ENCODE data around the gene SNN. TPM values are rescaled to one million over a fixed set of nuclear protein-coding genes. Genes with fewer than 3 reads are reported as not detected.

Gene SNN
- polyA plus RNA-seq, 1 donor from 2014 or later, result 176 TPM

DNA sequence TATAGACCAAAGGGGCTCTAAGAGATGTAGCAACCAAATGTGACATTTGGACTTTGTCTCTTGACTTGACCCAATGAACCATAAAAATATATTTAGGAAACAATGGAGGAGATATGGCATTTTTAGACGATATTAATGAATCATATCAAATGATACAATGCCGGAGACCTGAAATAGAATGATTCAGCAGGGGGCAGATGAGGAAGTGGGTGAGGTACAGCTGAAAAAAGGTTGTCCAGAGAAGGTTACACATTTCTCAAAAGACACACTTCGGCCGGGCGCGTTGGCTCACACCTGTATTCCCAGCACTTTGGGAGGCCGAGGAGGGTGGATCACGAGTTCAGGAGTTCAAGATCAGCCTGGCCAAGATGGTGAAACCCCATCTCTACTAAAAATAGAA is 16.5 kb upstream of the SNN start:
- H3K4me2 ChIP-seq (ENCODE audit: low read length), result no peak overlapping the region
- no peak overlapping the region for H3K27ac ChIP-seq (ENCODE audit: low read length)
- no peaks in the 10 kb centered on the region for H4K20me1 ChIP-seq (ENCODE audit: insufficient read depth)
- no peaks in the 10 kb centered on the region for H3K9me3 ChIP-seq (ENCODE audit: low read length)
- no peak overlapping the region for H3K4me3 ChIP-seq (ENCODE audit: low read length)
- no peak for TF ChIP-seq SMC3 (conservative IDR thresholded peaks at IDR 0.05; ENCODE audit: poor library complexity)
- H3F3A ChIP-seq (ENCODE audit: insufficient read depth, low read length, poor library complexity, severe bottlenecking), result no peaks in the 10 kb centered on the region
- no peaks in the 10 kb centered on the region for H3K36me3 ChIP-seq (ENCODE audit: insufficient read depth, low read length)
- no peaks in the 10 kb centered on the region for H3K9me2 ChIP-seq (ENCODE audit: insufficient read depth, low read length)
- H3K9ac ChIP-seq (ENCODE audit: low read length), result no peak overlapping the region
- no peak overlapping the region for H2AFZ ChIP-seq (ENCODE audit: low read depth, low read length)
- H3K27me3 ChIP-seq (ENCODE audit: insufficient read depth, low read depth, low read length), result no peaks in the 10 kb centered on the region
- no peaks in the 10 kb centered on the region for H3K79me2 ChIP-seq (replicated peaks; ENCODE audit: insufficient read depth, low read length)

DNA sequence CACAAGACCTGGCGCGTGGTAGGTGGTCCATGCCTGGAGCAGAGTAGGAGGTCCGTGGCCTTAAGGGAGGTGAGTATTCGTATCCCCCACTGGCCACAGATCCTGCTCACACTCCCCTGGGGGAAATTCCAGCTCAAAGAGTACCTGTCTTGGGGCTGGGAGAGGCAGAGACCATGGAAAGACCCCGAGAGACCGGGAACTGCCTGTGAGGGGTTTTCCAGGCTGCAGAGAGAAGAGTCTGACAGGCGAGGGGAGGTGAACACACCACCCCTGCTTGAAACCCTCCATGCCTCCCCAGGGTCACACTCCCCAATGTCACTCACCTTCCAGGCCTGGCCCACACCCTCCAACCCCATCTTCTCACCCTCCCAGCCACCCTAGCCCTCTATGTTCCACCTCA is 12.6 kb upstream of the SNN start:
- TF ChIP-seq, protein P1, sequence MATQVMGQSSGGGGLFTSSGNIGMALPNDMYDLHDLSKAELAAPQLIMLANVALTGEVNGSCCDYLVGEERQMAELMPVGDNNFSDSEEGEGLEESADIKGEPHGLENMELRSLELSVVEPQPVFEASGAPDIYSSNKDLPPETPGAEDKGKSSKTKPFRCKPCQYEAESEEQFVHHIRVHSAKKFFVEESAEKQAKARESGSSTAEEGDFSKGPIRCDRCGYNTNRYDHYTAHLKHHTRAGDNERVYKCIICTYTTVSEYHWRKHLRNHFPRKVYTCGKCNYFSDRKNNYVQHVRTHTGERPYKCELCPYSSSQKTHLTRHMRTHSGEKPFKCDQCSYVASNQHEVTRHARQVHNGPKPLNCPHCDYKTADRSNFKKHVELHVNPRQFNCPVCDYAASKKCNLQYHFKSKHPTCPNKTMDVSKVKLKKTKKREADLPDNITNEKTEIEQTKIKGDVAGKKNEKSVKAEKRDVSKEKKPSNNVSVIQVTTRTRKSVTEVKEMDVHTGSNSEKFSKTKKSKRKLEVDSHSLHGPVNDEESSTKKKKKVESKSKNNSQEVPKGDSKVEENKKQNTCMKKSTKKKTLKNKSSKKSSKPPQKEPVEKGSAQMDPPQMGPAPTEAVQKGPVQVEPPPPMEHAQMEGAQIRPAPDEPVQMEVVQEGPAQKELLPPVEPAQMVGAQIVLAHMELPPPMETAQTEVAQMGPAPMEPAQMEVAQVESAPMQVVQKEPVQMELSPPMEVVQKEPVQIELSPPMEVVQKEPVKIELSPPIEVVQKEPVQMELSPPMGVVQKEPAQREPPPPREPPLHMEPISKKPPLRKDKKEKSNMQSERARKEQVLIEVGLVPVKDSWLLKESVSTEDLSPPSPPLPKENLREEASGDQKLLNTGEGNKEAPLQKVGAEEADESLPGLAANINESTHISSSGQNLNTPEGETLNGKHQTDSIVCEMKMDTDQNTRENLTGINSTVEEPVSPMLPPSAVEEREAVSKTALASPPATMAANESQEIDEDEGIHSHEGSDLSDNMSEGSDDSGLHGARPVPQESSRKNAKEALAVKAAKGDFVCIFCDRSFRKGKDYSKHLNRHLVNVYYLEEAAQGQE (IDR thresholded peaks at IDR 0.05; ENCODE audit: borderline replicate concordance), result no peak
- TF ChIP-seq TAF1 (IDR thresholded peaks at IDR 0.05; ENCODE audit: low read depth) (no peak), SMC3 (conservative IDR thresholded peaks at IDR 0.05; ENCODE audit: poor library complexity) (no peak), MXI1 (conservative IDR thresholded peaks at IDR 0.05; ENCODE audit: poor library complexity, severe bottlenecking) (no peak), EP300 (conservative IDR thresholded peaks at IDR 0.05; ENCODE audit: poor library complexity, severe bottlenecking) (no peak), RAD21 (conservative IDR thresholded peaks at IDR 0.05) (no peak), POLR2AphosphoS5 (IDR thresholded peaks at IDR 0.05) (no peak), EZH2 (IDR thresholded peaks at IDR 0.05; ENCODE audit: borderline replicate concordance, insufficient read depth, low read length, poor library complexity, severe bottlenecking) (no peak)
- TF ChIP-seq, protein P2, sequence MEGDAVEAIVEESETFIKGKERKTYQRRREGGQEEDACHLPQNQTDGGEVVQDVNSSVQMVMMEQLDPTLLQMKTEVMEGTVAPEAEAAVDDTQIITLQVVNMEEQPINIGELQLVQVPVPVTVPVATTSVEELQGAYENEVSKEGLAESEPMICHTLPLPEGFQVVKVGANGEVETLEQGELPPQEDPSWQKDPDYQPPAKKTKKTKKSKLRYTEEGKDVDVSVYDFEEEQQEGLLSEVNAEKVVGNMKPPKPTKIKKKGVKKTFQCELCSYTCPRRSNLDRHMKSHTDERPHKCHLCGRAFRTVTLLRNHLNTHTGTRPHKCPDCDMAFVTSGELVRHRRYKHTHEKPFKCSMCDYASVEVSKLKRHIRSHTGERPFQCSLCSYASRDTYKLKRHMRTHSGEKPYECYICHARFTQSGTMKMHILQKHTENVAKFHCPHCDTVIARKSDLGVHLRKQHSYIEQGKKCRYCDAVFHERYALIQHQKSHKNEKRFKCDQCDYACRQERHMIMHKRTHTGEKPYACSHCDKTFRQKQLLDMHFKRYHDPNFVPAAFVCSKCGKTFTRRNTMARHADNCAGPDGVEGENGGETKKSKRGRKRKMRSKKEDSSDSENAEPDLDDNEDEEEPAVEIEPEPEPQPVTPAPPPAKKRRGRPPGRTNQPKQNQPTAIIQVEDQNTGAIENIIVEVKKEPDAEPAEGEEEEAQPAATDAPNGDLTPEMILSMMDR (IDR thresholded peaks at IDR 0.05; ENCODE audit: poor library complexity, severe bottlenecking), result no peak
- no peak overlapping the region for H3K4me3 ChIP-seq (ENCODE audit: low read length)

DNA sequence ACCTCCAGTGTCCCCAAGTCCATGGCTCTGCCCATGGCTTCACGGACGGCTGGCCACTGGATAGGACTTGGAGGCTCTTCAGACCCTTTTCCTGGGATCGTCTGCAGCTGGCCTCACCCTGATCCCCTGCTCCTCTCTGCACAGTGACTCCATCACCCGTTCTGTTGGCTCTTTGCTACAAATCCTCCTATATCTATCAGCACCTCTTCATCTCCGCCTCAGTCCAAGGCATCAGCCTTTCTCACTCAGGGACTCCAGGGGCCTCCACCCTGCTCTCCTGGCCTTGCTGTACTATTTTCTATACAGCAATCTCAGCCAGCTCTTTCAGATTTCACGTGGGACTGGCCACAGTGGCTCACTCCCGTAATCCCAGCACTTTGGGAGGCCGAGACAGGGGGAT is 10.7 kb upstream of the SNN start:
- Histone ChIP-seq H3K9me3 (ENCODE audit: low read length) (no peaks in the 10 kb centered on the region), H3K36me3 (ENCODE audit: insufficient read depth, low read length) (no peaks in the 10 kb centered on the region)
- no peak for TF ChIP-seq RAD21 (conservative IDR thresholded peaks at IDR 0.05)
- no peak for TF ChIP-seq EP300 (conservative IDR thresholded peaks at IDR 0.05; ENCODE audit: poor library complexity, severe bottlenecking)
- no peak for TF ChIP-seq TAF1 (IDR thresholded peaks at IDR 0.05; ENCODE audit: low read depth)
- TF ChIP-seq SMC3 (conservative IDR thresholded peaks at IDR 0.05; ENCODE audit: poor library complexity), result no peak
- TF ChIP-seq, protein P2 (IDR thresholded peaks at IDR 0.05; ENCODE audit: poor library complexity, severe bottlenecking), result no peak
- no peak for TF ChIP-seq POLR2AphosphoS5 (IDR thresholded peaks at IDR 0.05)
- no peak for TF ChIP-seq MXI1 (conservative IDR thresholded peaks at IDR 0.05; ENCODE audit: poor library complexity, severe bottlenecking)
- TF ChIP-seq, protein P1 (IDR thresholded peaks at IDR 0.05; ENCODE audit: borderline replicate concordance), result no peak
- no peak for TF ChIP-seq EZH2 (IDR thresholded peaks at IDR 0.05; ENCODE audit: borderline replicate concordance, insufficient read depth, low read length, poor library complexity, severe bottlenecking)

More for the DNA sequence above, 12.6 kb upstream of the SNN start:
- H3K27me3 ChIP-seq (ENCODE audit: insufficient read depth, low read depth, low read length), result no peaks in the 10 kb centered on the region
- no peak overlapping the region for H3K9ac ChIP-seq (ENCODE audit: low read length)
- no peaks in the 10 kb centered on the region for H4K20me1 ChIP-seq (ENCODE audit: insufficient read depth)
- no peaks in the 10 kb centered on the region for H3K9me2 ChIP-seq (ENCODE audit: insufficient read depth, low read length)
- H3K36me3 ChIP-seq (ENCODE audit: insufficient read depth, low read length), result no peaks in the 10 kb centered on the region
- H3F3A ChIP-seq (ENCODE audit: insufficient read depth, low read length, poor library complexity, severe bottlenecking), result no peaks in the 10 kb centered on the region
- H3K79me2 ChIP-seq (replicated peaks; ENCODE audit: insufficient read depth, low read length), result no peaks in the 10 kb centered on the region
- no peak overlapping the region for H3K27ac ChIP-seq (ENCODE audit: low read length)
- no peak overlapping the region for H3K4me2 ChIP-seq (ENCODE audit: low read length)
- H3K9me3 ChIP-seq (ENCODE audit: low read length), result no peaks in the 10 kb centered on the region
- no peak overlapping the region for H2AFZ ChIP-seq (ENCODE audit: low read depth, low read length)

More for the DNA sequence above, 10.7 kb upstream of the SNN start:
- Histone ChIP-seq H3K27ac (ENCODE audit: low read length) (no peak overlapping the region), H3F3A (ENCODE audit: insufficient read depth, low read length, poor library complexity, severe bottlenecking) (no peaks in the 10 kb centered on the region), H3K9ac (ENCODE audit: low read length) (no peak overlapping the region), H3K27me3 (ENCODE audit: insufficient read depth, low read depth, low read length) (no peaks in the 10 kb centered on the region), H3K4me3 (ENCODE audit: low read length) (no peak overlapping the region), H3K79me2 (replicated peaks; ENCODE audit: insufficient read depth, low read length) (no peaks in the 10 kb centered on the region), H2AFZ (ENCODE audit: low read depth, low read length) (no peak overlapping the region), H3K9me2 (ENCODE audit: insufficient read depth, low read length) (no peaks in the 10 kb centered on the region), H4K20me1 (ENCODE audit: insufficient read depth) (no peaks in the 10 kb centered on the region), H3K4me2 (ENCODE audit: low read length) (no peak overlapping the region)

Measured in neural cell (in vitro differentiated cells).